Measurements from ENCODE around the gene ARHGEF18. TPM values are rescaled to one million over a fixed set of nuclear protein-coding genes. Genes with fewer than 3 reads are reported as not detected.
A peak's percentile ranks its signal among the peaks of the same experiment; 100 is the strongest.

ARHGEF18 gene
- total RNA-seq, 2 donors from 2014 or later = 89.9 to 144 TPM

- no peak overlapping the region for H3K9ac ChIP-seq (ENCODE audit: low read depth in 2 of 2, low read length in 2 of 2)
- no peaks in the 10 kb centered on the region for H3K4me1 ChIP-seq
- no peak for DNase-seq
- no peak overlapping the region for H3K27ac ChIP-seq
- no peak for TF ChIP-seq CTCF (IDR thresholded peaks at IDR 0.05)
- intact Hi-C loops (cut with DNase I) = no loop called here
- no peak overlapping the region for H3K4me3 ChIP-seq
- no peaks in the 10 kb centered on the region for H3K36me3 ChIP-seq
- H3K9me3 ChIP-seq = no peaks in the 10 kb centered on the region
- no peaks in the 10 kb centered on the region for H3K27me3 ChIP-seq
These were observed 36.8 kb upstream of the ARHGEF18 start for GRCh38 chr19:7311911-7312310.

GRCh38 chr19:7312816-7313215 is 35.9 kb upstream of the ARHGEF18 start:
- H3K27ac ChIP-seq = no peak overlapping the region
- intact Hi-C loops (cut with DNase I) = no loop called here
- no peaks in the 10 kb centered on the region for H3K4me1 ChIP-seq

GRCh38 chr19:7318176-7318575 is 30.6 kb upstream of the ARHGEF18 start:
- Histone ChIP-seq H3K9ac (ENCODE audit: low read depth in 2 of 2, low read length in 2 of 2) (no peak overlapping the region), H3K27me3 (no peaks in the 10 kb centered on the region), H3K36me3 (no peaks in the 10 kb centered on the region), H3K4me3 (no peak overlapping the region), H3K9me3 (no peaks in the 10 kb centered on the region), H3K27ac (no peak overlapping the region), H3K4me1 (no peaks in the 10 kb centered on the region)
- intact Hi-C loops (cut with DNase I) = no loop called here
- TF ChIP-seq CTCF (IDR thresholded peaks at IDR 0.05) = no peak
- no peak for DNase-seq

More at GRCh38 chr19:7312816-7313215, 35.9 kb upstream of the ARHGEF18 start:
- Histone ChIP-seq H3K36me3 (no peaks in the 10 kb centered on the region), H3K9ac (ENCODE audit: low read depth in 2 of 2, low read length in 2 of 2) (no peak overlapping the region), H3K27me3 (no peaks in the 10 kb centered on the region), H3K4me3 (no peak overlapping the region), H3K9me3 (no peaks in the 10 kb centered on the region)
- TF ChIP-seq CTCF (IDR thresholded peaks at IDR 0.05) = no peak
- DNase-seq = no peak

GRCh38 chr19:7326105-7326877 is 22.4 kb upstream of the ARHGEF18 start:
- peak; percentile 38 for TF ChIP-seq CTCF (IDR thresholded peaks at IDR 0.05)
- DNase-seq = peak; percentile 79
- no peaks in the 10 kb centered on the region for H3K27me3 ChIP-seq

GRCh38 chr19:7327802-7328201 is 20.9 kb upstream of the ARHGEF18 start:
- intact Hi-C loops (cut with DNase I) = loop anchor here (5.0 kb wide), 1 partner anchor 181 kb away; no protein-coding TSS in a partner anchor
- Histone ChIP-seq H3K9me3 (no peaks in the 10 kb centered on the region), H3K36me3 (no peaks in the 10 kb centered on the region), H3K9ac (ENCODE audit: low read depth in 2 of 2, low read length in 2 of 2) (no peak overlapping the region), H3K4me1 (no peaks in the 10 kb centered on the region), H3K27ac (no peak overlapping the region), H3K27me3 (no peaks in the 10 kb centered on the region), H3K4me3 (no peak overlapping the region)
- no peak for DNase-seq
- no peak for TF ChIP-seq CTCF (IDR thresholded peaks at IDR 0.05)

More at GRCh38 chr19:7326105-7326877, 22.4 kb upstream of the ARHGEF18 start:
- Histone ChIP-seq H3K36me3 (no peaks in the 10 kb centered on the region), H3K9ac (ENCODE audit: low read depth in 2 of 2, low read length in 2 of 2) (no peak overlapping the region), H3K9me3 (no peaks in the 10 kb centered on the region), H3K4me1 (no peaks in the 10 kb centered on the region), H3K27ac (no peak overlapping the region), H3K4me3 (no peak overlapping the region)
- intact Hi-C loops (cut with DNase I) = loop anchor here (5.0 kb wide), 1 partner anchor 179 kb away; no protein-coding TSS in a partner anchor

Measured in colonic mucosa (tissue), 4 donors.